ENCODE data around the gene DYDC1.
"Not testable (repeated sequence)": the region's sequence is repeated elsewhere in the genome, so short reads cannot be mapped to it uniquely, and the experiment has no call there.

Gene DYDC1

GRCh38 chr10:80344276-80344675 is 12.3 kb downstream of the DYDC1 start:
- DNase-seq (ENCODE audit: low read depth in 2 of 2, low spot score in 1 of 2), result no peak

GRCh38 chr10:80333983-80334382 is 22.6 kb downstream of the DYDC1 start:
- DNase-seq (ENCODE audit: low read depth in 2 of 2, low spot score in 1 of 2), result no peak

- no peak for DNase-seq (ENCODE audit: low read depth in 2 of 2, low spot score in 1 of 2)
Observed at GRCh38 chr10:80324891-80325364, 31.6 kb downstream of the DYDC1 start.

- DNase-seq (ENCODE audit: low read depth in 2 of 2, low spot score in 1 of 2), result no peak
Observed at GRCh38 chr10:80324086-80324485, 32.5 kb downstream of the DYDC1 start.

- DNase-seq (ENCODE audit: low read depth in 2 of 2, low spot score in 1 of 2), result no peak
Observed at GRCh38 chr10:80323311-80323710, 33.2 kb downstream of the DYDC1 start.

- DNase-seq (ENCODE audit: low read depth in 2 of 2, low spot score in 1 of 2), result no peak
Observed at GRCh38 chr10:80322711-80323110, 33.8 kb downstream of the DYDC1 start.

- DNase-seq (ENCODE audit: low read depth in 2 of 2, low spot score in 1 of 2), result no peak
Observed at GRCh38 chr10:80322158-80322557, 34.4 kb downstream of the DYDC1 start.

- DNase-seq (ENCODE audit: low read depth in 2 of 2, low spot score in 1 of 2), result no peak
Observed at GRCh38 chr10:80321183-80321582, 35.4 kb downstream of the DYDC1 start.

- DNase-seq (ENCODE audit: low read depth in 2 of 2, low spot score in 1 of 2), result no peak
Observed at GRCh38 chr10:80320377-80320776, 36.2 kb downstream of the DYDC1 start.

GRCh38 chr10:80319725-80320290 is 36.7 kb downstream of the DYDC1 start:
- no peak for DNase-seq (ENCODE audit: low read depth in 2 of 2, low spot score in 1 of 2)

GRCh38 chr10:80319318-80319717 is 37.2 kb downstream of the DYDC1 start:
- DNase-seq (ENCODE audit: low read depth in 2 of 2, low spot score in 1 of 2), result no peak

GRCh38 chr10:80318742-80319141 is 37.8 kb downstream of the DYDC1 start:
- no peak for DNase-seq (ENCODE audit: low read depth in 2 of 2, low spot score in 1 of 2)

GRCh38 chr10:80315391-80315790 is 41.2 kb downstream of the DYDC1 start:
- no peak for DNase-seq (ENCODE audit: low read depth in 2 of 2, low spot score in 1 of 2)

GRCh38 chr10:80313523-80313922 is 43.0 kb downstream of the DYDC1 start:
- DNase-seq (ENCODE audit: low read depth in 2 of 2, low spot score in 1 of 2), result no peak

GRCh38 chr10:80305989-80306388 is 50.6 kb downstream of the DYDC1 start:
- DNase-seq (ENCODE audit: low read depth in 2 of 2, low spot score in 1 of 2), result not testable (repeated sequence)

GRCh38 chr10:80296942-80297341 is 59.6 kb downstream of the DYDC1 start:
- DNase-seq (ENCODE audit: low read depth in 2 of 2, low spot score in 1 of 2), result no peak

GRCh38 chr10:80292607-80293239 is 63.8 kb downstream of the DYDC1 start:
- DNase-seq (ENCODE audit: low read depth in 2 of 2, low spot score in 1 of 2), result no peak

GRCh38 chr10:80290474-80291220 is 65.9 kb downstream of the DYDC1 start:
- DNase-seq (ENCODE audit: low read depth in 2 of 2, low spot score in 1 of 2), result no peak

GRCh38 chr10:80289451-80290287 is 66.9 kb downstream of the DYDC1 start, which contains the start of gene MAT1A:
Gene MAT1A, minus strand, starts transcription at chr10:80289658. Its CDS starts 235 bp downstream, at chr10:80289423.
- DNase-seq (ENCODE audit: low read depth in 2 of 2, low spot score in 1 of 2), result no peak

GRCh38 chr10:80288849-80289248 is 67.7 kb downstream of the DYDC1 start:
- no peak for DNase-seq (ENCODE audit: low read depth in 2 of 2, low spot score in 1 of 2)

Measured in stimulated activated CD8-positive, alpha-beta memory T cell treated with anti-CD3 and anti-CD28 coated beads, Interleukin-4, amount 100 ng/mL, for 1 hour (primary cell).